HepG2 (cell line): ENCODE measurements around the gene COPS7B. TPM values are rescaled to one million over a fixed set of nuclear protein-coding genes. Genes with fewer than 3 reads are reported as not detected.
A peak's percentile ranks its signal among the peaks of the same experiment; 100 is the strongest.

Experiments used
- ATAC-seq: fragments of 200-7000 bp; cut with Tn5 transposase; 3 replicates; pipeline ENCODE4 v1.9.1; 2020; ENCODE audit warnings: mild to moderate bottlenecking, moderate library complexity
- BruUV-seq: library from RNA; stranded (reverse); fragments of 400-500 nt; replicated peaks from 2 replicates; lab custom pipeline; 2021; lab: Mats Ljungman, UMichigan
- CTCF ChIA-PET: fragments of 300-600 bp; formaldehyde crosslinking; extraction: SDS; loops from one replicate; lab custom pipeline; 2021; ENCODE audit warnings: low total read pairs, inconsistent platforms, low intra/inter-chr PET ratio; lab: Yijun Ruan, JAX
- POLR2A ChIA-PET: fragments of 350-600 bp; sonication (Branson Sonifier 250); formaldehyde crosslinking; loops from one replicate; lab custom pipeline; 2020; ENCODE audit warnings: antibody characterized with exemption, inconsistent platforms; lab: Yijun Ruan, JAX
- DNase-seq: peaks from one replicate; pipeline ENCODE4 v3.0.0-alpha.2; 2015; ENCODE audit warnings: low spot score
- FAIRE-seq: peaks from 3 replicates; lab custom pipeline; 2011; peaks lifted over from hg19 to GRCh38; lab: Jason Lieb, UNC
- H2AFZ ChIP-seq: one replicate; pipeline ENCODE4 v1.6.1; 2011; ENCODE audit warnings: low read length, inconsistent platforms
- H3K27ac ChIP-seq: fragments of 300-600 bp; 3 replicates; pipeline ENCODE4 v1.8.0; 2011; ENCODE audit warnings: mixed run types, mild to moderate bottlenecking, mixed read lengths, low read length, inconsistent platforms; ENCODE audit not compliant: insufficient read depth; ENCODE audit errors: extremely low read length
- H3K27me3 ChIP-seq, 2 experiments: fragments of 200-600 bp in 1 of 2; 2 replicates in 1 of 2; 3 replicates in 1 of 2; pipeline versions ENCODE4 v1.6.0 to v1.8.0; 2011; ENCODE audit warnings: low read length in 2 of 2, mild to moderate bottlenecking in 2 of 2, moderate library complexity in 2 of 2, inconsistent platforms in 1 of 2; ENCODE audit not compliant: insufficient read depth in 2 of 2, control insufficient read depth in 1 of 2
- H3K36me3 ChIP-seq, 2 experiments: fragments of 200-600 bp in 1 of 2; replicated peaks in 1 of 2; 2 replicates in 1 of 2; 3 replicates in 1 of 2; pipeline versions ENCODE4 v1.5.1 to v1.8.0; 2011; ENCODE audit warnings: low read length in 2 of 2, inconsistent platforms in 1 of 2; ENCODE audit not compliant: insufficient read depth in 2 of 2, control insufficient read depth in 1 of 2
- H3K4me1 ChIP-seq: 2 replicates; pipeline ENCODE4 v1.5.1; 2012; ENCODE audit warnings: low read length, inconsistent platforms; ENCODE audit not compliant: insufficient read depth
- H3K4me2 ChIP-seq: 2 replicates; pipeline ENCODE4 v1.6.0; 2011; ENCODE audit warnings: low read depth, low read length, inconsistent platforms
- H3K4me3 ChIP-seq, 3 experiments: fragments of 200-600 bp in 1 of 3; sonication (generic), shearing (Covaris generic) in 1 of 3; replicated peaks in 1 of 3; 2 replicates each; pipeline ENCODE4 v1.5.1; 2011 to 2016; ENCODE audit warnings: low read length in 3 of 3, inconsistent platforms in 2 of 3, low read depth in 2 of 3, mild to moderate bottlenecking in 2 of 3, control low read depth in 1 of 3, mixed read lengths in 1 of 3; ENCODE audit not compliant: insufficient read depth in 1 of 3
- H3K79me2 ChIP-seq: one replicate; pipeline ENCODE4 v1.6.1; 2011; ENCODE audit warnings: low read length, inconsistent platforms; ENCODE audit not compliant: insufficient read depth
- H3K9ac ChIP-seq: 2 replicates; pipeline ENCODE4 v1.6.0; 2011; ENCODE audit warnings: mild to moderate bottlenecking, low read depth, low read length, inconsistent platforms; ENCODE audit not compliant: insufficient read depth
- H3K9me3 ChIP-seq: 2 replicates; pipeline ENCODE4 v1.5.1; 2012; ENCODE audit warnings: mild to moderate bottlenecking, low read length
- H4K20me1 ChIP-seq: 2 replicates; pipeline ENCODE4 v1.6.0; 2011; ENCODE audit warnings: inconsistent platforms, mild to moderate bottlenecking, low read length, moderate library complexity; ENCODE audit not compliant: insufficient read depth
- AGO1 ChIP-seq: fragments of 200-400 bp; formaldehyde crosslinking; IDR thresholded peaks from 2 replicates; pipeline ENCODE4 v1.6.1; 2017; ENCODE audit warnings: mild to moderate bottlenecking, low read depth, low read length, moderate library complexity; ENCODE audit not compliant: poor library complexity, severe bottlenecking
- GABPA ChIP-seq, 2 experiments: IDR thresholded peaks; 2 replicates each; pipeline ENCODE4 v1.6.1; 2011 to 2016; ENCODE audit warnings: low read depth in 2 of 2, low read length in 1 of 2, missing biosample characterization in 1 of 2, missing genetic modification characterization in 1 of 2
- HMGXB4 ChIP-seq, 2 experiments: sonication (generic) in 1 of 2; formaldehyde crosslinking in 1 of 2; IDR thresholded peaks; 2 replicates each; pipeline versions ENCODE4 v1.4.0 to v1.6.1; 2018 to 2020; ENCODE audit warnings: missing genetic modification reagents in 2 of 2, borderline replicate concordance in 1 of 2, low read depth in 1 of 2, mild to moderate bottlenecking in 1 of 2, missing biosample characterization in 1 of 2
- KDM1A ChIP-seq: IDR thresholded peaks from 2 replicates; pipeline ENCODE4 v1.6.1; 2016; ENCODE audit warnings: missing compliant biosample characterization
- LBX2 ChIP-seq: sonication (generic); formaldehyde crosslinking; IDR thresholded peaks from 2 replicates; pipeline ENCODE4 v1.5.0; 2020; ENCODE audit warnings: missing genetic modification reagents, mild to moderate bottlenecking, borderline replicate concordance
- PTBP1 ChIP-seq: fragments of 200-400 bp; formaldehyde crosslinking; IDR thresholded peaks from 2 replicates; pipeline ENCODE4 v1.6.1; 2018; ENCODE audit warnings: low read length, low read depth; ENCODE audit not compliant: poor library complexity, severe bottlenecking
- REPIN1 ChIP-seq: sonication (generic); formaldehyde crosslinking; IDR thresholded peaks from 2 replicates; pipeline ENCODE4 v1.8.0; 2022; ENCODE audit warnings: missing genetic modification reagents, low read depth, mild to moderate bottlenecking, borderline replicate concordance
- SP4 ChIP-seq: sonication (generic); formaldehyde crosslinking; IDR thresholded peaks from 2 replicates; pipeline ENCODE4 v1.8.1; 2023; ENCODE audit warnings: mild to moderate bottlenecking, missing genetic modification reagents
- TAF1 ChIP-seq: sonication (generic); formaldehyde crosslinking; IDR thresholded peaks from 2 replicates; pipeline ENCODE4 v1.4.0; 2020; ENCODE audit warnings: missing genetic modification reagents
- ZNF124 ChIP-seq: sonication (generic); formaldehyde crosslinking; IDR thresholded peaks from 2 replicates; pipeline ENCODE4 v1.4.0; 2020; ENCODE audit warnings: missing genetic modification reagents
- ZNF670 ChIP-seq: sonication (generic); formaldehyde crosslinking; IDR thresholded peaks from 2 replicates; pipeline ENCODE4 v1.8.0; 2022; ENCODE audit warnings: mild to moderate bottlenecking, missing genetic modification reagents, borderline replicate concordance
- WGBS: methylation state at CpG from one replicate; pipeline ENCODE4 v1.1.6; 2017; ENCODE audit warnings: low lambda C conversion rate; 5-methylcytosine and 5-hydroxymethylcytosine counted together
- in situ Hi-C: cut with HindIII; loops from 2 replicates; pipeline ENCODE4 v1.10.0; 2017; ENCODE audit warnings: low pct_unique_long_range_greater_than_20kb; ENCODE audit not compliant: extremely low pct_ligation_motif_present
- intact Hi-C: fragments of 100-400 bp; cut with micrococcal nuclease; formaldehyde crosslinking; loops from one replicate; pipeline ENCODE4 v1.10.0; 2022; ENCODE audit not compliant: unreplicated experiment
- polyA plus RNA-seq, 8 experiments: library from polyadenylated mRNA; depleted of rRNA in 3 of 8; stranded (reverse) in 7 of 8; unstranded in 1 of 8; fragments of >200 nt; fragmentation: Illumina TruSeq in 4 of 8; extraction: Trizol in 4 of 8; gene quantifications; 2 replicates each; pipeline versions ENCODE4 v1.2.1 to v1.2.3, GENCODE V29; 2011 to 2016; ENCODE audit warnings: low read depth in 4 of 8, missing spikeins in 1 of 8, mixed read lengths in 1 of 8; ENCODE audit not compliant: insufficient read depth in 1 of 8
- total RNA-seq, 5 experiments: library from RNA; depleted of rRNA; stranded (reverse); fragments of >200 nt; fragmentation: Illumina TruSeq; extraction: Trizol; gene quantifications; 2 replicates each; pipeline ENCODE4 v1.2.3, GENCODE V29; 2016; ENCODE audit warnings: low read depth in 1 of 5
- TF ChIP-seq, protein P1 (sequence below): sonication (generic); IDR thresholded peaks from 2 replicates; pipeline ENCODE4 v1.6.1; 2016; ENCODE audit warnings: low read depth, borderline replicate concordance

Gene COPS7B
- total and polyA plus RNA-seq, 2 of the 13 experiments (the other 11 are each of a cell fraction or from before 2014, with no cell fraction given): 30.6 to 62.7 TPM

GRCh38 chr2:231816327-231817026 is 30.2 kb downstream of the COPS7B start:
- H3K9ac ChIP-seq: no peak overlapping the region
- 0 out of 2 replicates have a peak, but pooled peaks cover 5% of the 10 kb centered on the region for H3K4me1 ChIP-seq
- H3K27me3 ChIP-seq: 0 out of 5 replicates have a peak, but pooled peaks cover 0 to 2% of the 10 kb centered on the region in 2 experiments
- no peaks in the 10 kb centered on the region for H4K20me1 ChIP-seq
- no peak for FAIRE-seq
- H3K4me2 ChIP-seq: no peak overlapping the region
- no peak for DNase-seq
- POLR2A ChIA-PET: no interaction called here
- CTCF ChIA-PET: no interaction called here
- in situ Hi-C loops (loop anchor here (10.0 kb wide), 1 partner anchor 48 kb away; no protein-coding TSS in a partner anchor), intact Hi-C loops (no loop called here)
- no peak overlapping the region for H3K27ac ChIP-seq
- peak; percentile 50 for ATAC-seq
- BruUV-seq: no TSS peak
- no peaks in the 10 kb centered on the region for H3K79me2 ChIP-seq
- TF ChIP-seq TAF1 (CRISPR knock-in tag): no peak
- TF ChIP-seq, protein P1, sequence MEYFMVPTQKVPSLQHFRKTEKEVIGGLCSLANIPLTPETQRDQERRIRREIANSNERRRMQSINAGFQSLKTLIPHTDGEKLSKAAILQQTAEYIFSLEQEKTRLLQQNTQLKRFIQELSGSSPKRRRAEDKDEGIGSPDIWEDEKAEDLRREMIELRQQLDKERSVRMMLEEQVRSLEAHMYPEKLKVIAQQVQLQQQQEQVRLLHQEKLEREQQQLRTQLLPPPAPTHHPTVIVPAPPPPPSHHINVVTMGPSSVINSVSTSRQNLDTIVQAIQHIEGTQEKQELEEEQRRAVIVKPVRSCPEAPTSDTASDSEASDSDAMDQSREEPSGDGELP: peak; percentile 73
- no peak overlapping the region for H2AFZ ChIP-seq
- H3K4me3 ChIP-seq: no peak overlapping the region
- no peaks in the 10 kb centered on the region for H3K9me3 ChIP-seq
- 70% methylated on average over 8 of the region's 8 CpGs for WGBS
- H3K36me3 ChIP-seq: peaks cover 0 to 1% of the 10 kb centered on the region in 2 experiments; a peak in 1 of 5 replicates

DNA sequence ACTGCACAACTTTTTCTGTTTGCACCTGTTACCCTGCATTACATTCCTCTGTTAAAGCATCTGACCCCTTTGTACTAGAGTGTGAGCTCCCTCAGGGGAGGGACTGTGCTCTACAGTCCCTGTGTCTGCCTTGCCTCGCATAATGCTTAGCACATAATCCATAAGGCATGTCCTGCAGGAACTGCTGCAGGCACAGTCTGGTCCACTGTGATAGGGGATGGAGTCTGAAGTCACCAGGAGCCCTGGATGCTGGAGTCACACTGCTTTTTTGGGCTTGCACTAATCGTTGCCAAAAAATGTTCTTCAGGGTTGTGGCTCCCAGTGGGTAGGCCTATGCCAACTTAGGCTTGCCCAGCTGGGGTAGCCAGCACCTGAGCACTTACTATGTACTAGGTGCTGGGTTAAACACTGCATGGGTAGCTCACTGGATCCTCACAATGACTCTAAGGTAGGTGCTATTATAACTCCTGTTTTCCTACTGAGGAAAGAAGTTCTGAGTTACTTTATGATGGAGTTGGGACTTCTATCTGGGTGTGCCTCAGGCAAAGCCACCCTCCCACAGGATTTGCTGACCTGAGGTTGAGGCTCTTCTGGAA is 33.3 kb downstream of the COPS7B start:
- no TSS peak for BruUV-seq
- H3K4me3 ChIP-seq: no peak overlapping the region
- FAIRE-seq (no peak), DNase-seq (peak; percentile 1), ATAC-seq (peak; percentile 65)
- intact Hi-C loops: no loop called here
- no peak overlapping the region for H3K9ac ChIP-seq
- H3K27ac ChIP-seq: no peak overlapping the region
- in situ Hi-C loops: loop anchor here (10.0 kb wide), 1 partner anchor 45 kb away; no protein-coding TSS in a partner anchor
- CTCF ChIA-PET: no interaction called here
- no peaks in the 10 kb centered on the region for H3K9me3 ChIP-seq
- WGBS: 27% methylated on average over 2 of the region's 2 CpGs
- TF ChIP-seq HMGXB4 (CRISPR knock-in tag; IDR thresholded peaks at IDR 0.05; ENCODE audit: borderline replicate concordance in 1 of 2, low read depth in 1 of 2) (no peak), GABPA (IDR thresholded peaks at IDR 0.05; ENCODE audit: low read depth, low read length) (no peak), GABPA (CRISPR knock-in tag; IDR thresholded peaks at IDR 0.05; ENCODE audit: low read depth) (no peak), REPIN1 (CRISPR knock-in tag) (no peak), ZNF670 (CRISPR knock-in tag) (no peak), SP4 (no peak), KDM1A (CRISPR knock-in tag) (no peak), AGO1 (no peak), ZNF124 (CRISPR knock-in tag) (no peak), LBX2 (CRISPR knock-in tag) (no peak), PTBP1 (no peak)
- TF ChIP-seq, all 625 proteins: peak for 0
- no peak overlapping the region for H2AFZ ChIP-seq
- H3K4me2 ChIP-seq: no peak overlapping the region
- 0 out of 2 replicates have a peak, but pooled peaks cover 5% of the 10 kb centered on the region for H3K4me1 ChIP-seq
- POLR2A ChIA-PET: no interaction called here
- H4K20me1 ChIP-seq: no peaks in the 10 kb centered on the region
- H3K27me3 ChIP-seq: 0 out of 5 replicates have a peak, but pooled peaks cover 0 to 2% of the 10 kb centered on the region in 2 experiments
- no peaks in the 10 kb centered on the region for H3K79me2 ChIP-seq
- no peaks in the 10 kb centered on the region for H3K36me3 ChIP-seq
